Left renal pelvis (tissue), 4 donors: ENCODE data around the gene SEMA3B. TPM values are rescaled to one million over a fixed set of nuclear protein-coding genes. Genes with fewer than 3 reads are reported as not detected.
"Not testable (repeated sequence)": the region's sequence is repeated elsewhere in the genome, so short reads cannot be mapped to it uniquely, and the experiment has no call there.

Experiments
- DNase-seq, 4 donors: peaks; one replicate each; pipeline ENCODE4 v3.0.0-alpha.2; 2013; ENCODE audit warnings: low read depth in 4 of 4, low spot score in 3 of 4
- polyA plus RNA-seq, 4 donors: library from polyadenylated mRNA; unstranded; fragments of 120-200 nt; gene quantifications; one replicate each; pipeline ENCODE4 v1.2.1, GENCODE V29; 2013; ENCODE audit not compliant: insufficient read length in 4 of 4

Gene SEMA3B
- polyA plus RNA-seq: 100 to 1,000 TPM in 1 of 4 donors, 10 to 100 TPM in 3; 76.6 to 119 (median 92.0) TPM

- DNase-seq: no peak
Measured at GRCh38 chr3:50268703-50269451, at the start of gene SEMA3B. Gene SEMA3B (plus strand): TSS chr3:50269147. CDS start chr3:50269241, 94 bp downstream.

GRCh38 chr3:50219285-50219684 lies 49.7 kb upstream of the SEMA3B start:
- no peak for DNase-seq

GRCh38 chr3:50220109-50220508 lies 48.8 kb upstream of the SEMA3B start:
- no peak for DNase-seq

- no peak for DNase-seq
Measured at GRCh38 chr3:50221051-50221410, 47.9 kb upstream of the SEMA3B start.

- no peak for DNase-seq
Measured at GRCh38 chr3:50221411-50222168, 47.4 kb upstream of the SEMA3B start.

- no peak for DNase-seq
Measured at GRCh38 chr3:50222169-50222528, 46.8 kb upstream of the SEMA3B start.

GRCh38 chr3:50224639-50225038 lies 44.3 kb upstream of the SEMA3B start:
- DNase-seq: no peak

GRCh38 chr3:50226888-50227389 lies 42.0 kb upstream of the SEMA3B start:
- DNase-seq: no peak

- peak in 3 of 4 donors; percentile 90 to 91 (median 91) for DNase-seq
Measured at GRCh38 chr3:50227390-50228183, 41.4 kb upstream of the SEMA3B start.

GRCh38 chr3:50228184-50228763 lies 40.7 kb upstream of the SEMA3B start:
- DNase-seq: not testable (repeated sequence)

GRCh38 chr3:50229490-50229889 lies 39.5 kb upstream of the SEMA3B start:
- DNase-seq: no peak

- no peak for DNase-seq
Measured at GRCh38 chr3:50230104-50230793, 38.7 kb upstream of the SEMA3B start.

GRCh38 chr3:50230794-50231125 lies 38.2 kb upstream of the SEMA3B start:
- DNase-seq: no peak

GRCh38 chr3:50231581-50231980 lies 37.4 kb upstream of the SEMA3B start:
- no peak for DNase-seq

- DNase-seq: no peak
Measured at GRCh38 chr3:50232303-50232702, 36.6 kb upstream of the SEMA3B start.

- DNase-seq: no peak
Measured at GRCh38 chr3:50233176-50233575, 35.8 kb upstream of the SEMA3B start.

GRCh38 chr3:50235716-50236483 lies 33.0 kb upstream of the SEMA3B start, which contains the start of gene GNAI2:
Gene GNAI2 (plus strand): TSS chr3:50236204. CDS start chr3:50236336, 132 bp downstream.
- DNase-seq: peak; percentile 93 to 97 (median 96)

GRCh38 chr3:50236484-50237132 lies 32.3 kb upstream of the SEMA3B start:
- DNase-seq: no peak

GRCh38 chr3:50237133-50237651 lies 31.8 kb upstream of the SEMA3B start:
- no peak for DNase-seq
